HG03039 (cell line): ENCODE data around the gene REXO2.

Experiments
- ATAC-seq: cut with Tn5 transposase; IDR thresholded peaks from one replicate; pipeline ENCODE4 v1.9.1; 2021; ENCODE audit warnings: mild to moderate bottlenecking, moderate library complexity; ENCODE audit not compliant: unreplicated experiment

The REXO2 gene

GRCh38 chr11:114440971-114441763, 1.9 kb downstream of the REXO2 start:
- no peak for ATAC-seq

GRCh38 chr11:114441921-114442320, 2.7 kb downstream of the REXO2 start:
- no peak for ATAC-seq

- no peak for ATAC-seq
Measured at GRCh38 chr11:114442536-114442935, 3.3 kb downstream of the REXO2 start.

GRCh38 chr11:114447444-114447843, 8.2 kb downstream of the REXO2 start:
- ATAC-seq, result no peak

- ATAC-seq, result no peak
Measured at GRCh38 chr11:114447892-114448291, 8.6 kb downstream of the REXO2 start.

- no peak for ATAC-seq
Measured at GRCh38 chr11:114448749-114449482, 9.6 kb downstream of the REXO2 start.

- ATAC-seq, result no peak
Measured at GRCh38 chr11:114449845-114450244, 10.6 kb downstream of the REXO2 start.

- ATAC-seq, result no peak
Measured at GRCh38 chr11:114452399-114452798, 13.1 kb downstream of the REXO2 start.

- no peak for ATAC-seq
Measured at GRCh38 chr11:114463999-114464398, 24.7 kb downstream of the REXO2 start.

GRCh38 chr11:114466742-114467141, 27.5 kb downstream of the REXO2 start:
- no peak for ATAC-seq

GRCh38 chr11:114472661-114473060, 33.4 kb downstream of the REXO2 start:
- no peak for ATAC-seq

- no peak for ATAC-seq
Measured at GRCh38 chr11:114478001-114478410, 38.7 kb downstream of the REXO2 start.

GRCh38 chr11:114478768-114479167, 39.5 kb downstream of the REXO2 start:
- no peak for ATAC-seq

GRCh38 chr11:114479331-114479730, 40.1 kb downstream of the REXO2 start:
- no peak for ATAC-seq

GRCh38 chr11:114482114-114482513, 42.8 kb downstream of the REXO2 start:
- no peak for ATAC-seq

GRCh38 chr11:114483929-114484328, 44.7 kb downstream of the REXO2 start:
- ATAC-seq, result no peak

- ATAC-seq, result no peak
Measured at GRCh38 chr11:114496915-114497314, 57.6 kb downstream of the REXO2 start.

GRCh38 chr11:114499756-114500155, 60.5 kb downstream of the REXO2 start:
- no peak for ATAC-seq
